Gastroesophageal sphincter (tissue), 4 donors: ENCODE measurements around the gene LMNTD2. TPM values are rescaled to one million over a fixed set of nuclear protein-coding genes. Genes with fewer than 3 reads are reported as not detected.
A peak's percentile ranks its signal among the peaks of the same experiment; 100 is the strongest.

Experiments
- ATAC-seq: fragments of 150-250 bp; one replicate; pipeline ENCODE4 v1.9.1; 2016; ENCODE audit warnings: mild to moderate bottlenecking, moderate library complexity
- H3K27ac ChIP-seq, 4 donors: fragments of 200-600 bp; sonication (generic) in 3 of 4; 1 replicate in 3 of 4; 2 replicates in 1 of 4; pipeline ENCODE4 v1.5.1; 2016 to 2019
- H3K27me3 ChIP-seq: fragments of 200-600 bp; sonication (generic); one replicate; pipeline ENCODE4 v1.5.1; 2019
- H3K36me3 ChIP-seq, 2 donors: fragments of 200-600 bp; sonication (generic); one replicate each; pipeline ENCODE4 v1.5.1; 2019; ENCODE audit warnings: control low read depth in 1 of 2
- H3K4me1 ChIP-seq, 3 donors: fragments of 200-600 bp; sonication (generic); 1 replicate in 2 of 3; 2 replicates in 1 of 3; pipeline ENCODE4 v1.5.1; 2016 to 2019; ENCODE audit warnings: control low read depth in 2 of 3
- H3K4me3 ChIP-seq, 2 donors: fragments of 200-600 bp; sonication (generic); one replicate each; pipeline ENCODE4 v1.5.1; 2019; ENCODE audit warnings: mild to moderate bottlenecking in 1 of 2, moderate library complexity in 1 of 2
- H3K9me3 ChIP-seq, 3 donors: fragments of 200-600 bp; sonication (generic); one replicate each; pipeline ENCODE4 v1.5.1; 2017 to 2019; ENCODE audit warnings: control low read depth in 2 of 3
- EP300 ChIP-seq: sonication (generic); formaldehyde crosslinking; IDR thresholded peaks from one replicate; pipeline ENCODE4 v1.6.1; 2017; ENCODE audit warnings: antibody characterized with exemption, mild to moderate bottlenecking
- POLR2A ChIP-seq, 2 donors: fragments of 450-650 bp; IDR thresholded peaks; one replicate each; pipeline ENCODE4 v1.6.1; 2017; ENCODE audit warnings: antibody characterized with exemption in 2 of 2, mild to moderate bottlenecking in 2 of 2, moderate library complexity in 1 of 2
- POLR2AphosphoS5 ChIP-seq: sonication (generic); formaldehyde crosslinking; IDR thresholded peaks from one replicate; pipeline ENCODE4 v1.6.1; 2017; ENCODE audit warnings: antibody characterized with exemption
- WGBS, 2 donors: methylation state at CpG; one replicate each; pipeline ENCODE4 v1.1.5; 2018; ENCODE audit warnings: low coverage in 1 of 2; 5-methylcytosine and 5-hydroxymethylcytosine counted together
- total RNA-seq, 4 donors: library from RNA; depleted of rRNA; stranded (reverse); fragments of >200 nt; gene quantifications; one replicate each; pipeline ENCODE4 v1.1.0, GENCODE V29; 2016
- TF ChIP-seq, protein P1 (sequence below), 4 experiments: fragments of 200-600 bp in 2 of 4; fragments of 450-650 bp in 2 of 4; sonication (generic) in 1 of 4; IDR thresholded peaks; one replicate each; pipeline ENCODE4 v1.5.1; 2017 to 2019; ENCODE audit warnings: antibody characterized with exemption in 4 of 4, mild to moderate bottlenecking in 2 of 4, moderate library complexity in 2 of 4

LMNTD2 gene
- total RNA-seq, 4 donors from 2014 or later = 0.81 to 2.1 (median 1.1) TPM

DNA sequence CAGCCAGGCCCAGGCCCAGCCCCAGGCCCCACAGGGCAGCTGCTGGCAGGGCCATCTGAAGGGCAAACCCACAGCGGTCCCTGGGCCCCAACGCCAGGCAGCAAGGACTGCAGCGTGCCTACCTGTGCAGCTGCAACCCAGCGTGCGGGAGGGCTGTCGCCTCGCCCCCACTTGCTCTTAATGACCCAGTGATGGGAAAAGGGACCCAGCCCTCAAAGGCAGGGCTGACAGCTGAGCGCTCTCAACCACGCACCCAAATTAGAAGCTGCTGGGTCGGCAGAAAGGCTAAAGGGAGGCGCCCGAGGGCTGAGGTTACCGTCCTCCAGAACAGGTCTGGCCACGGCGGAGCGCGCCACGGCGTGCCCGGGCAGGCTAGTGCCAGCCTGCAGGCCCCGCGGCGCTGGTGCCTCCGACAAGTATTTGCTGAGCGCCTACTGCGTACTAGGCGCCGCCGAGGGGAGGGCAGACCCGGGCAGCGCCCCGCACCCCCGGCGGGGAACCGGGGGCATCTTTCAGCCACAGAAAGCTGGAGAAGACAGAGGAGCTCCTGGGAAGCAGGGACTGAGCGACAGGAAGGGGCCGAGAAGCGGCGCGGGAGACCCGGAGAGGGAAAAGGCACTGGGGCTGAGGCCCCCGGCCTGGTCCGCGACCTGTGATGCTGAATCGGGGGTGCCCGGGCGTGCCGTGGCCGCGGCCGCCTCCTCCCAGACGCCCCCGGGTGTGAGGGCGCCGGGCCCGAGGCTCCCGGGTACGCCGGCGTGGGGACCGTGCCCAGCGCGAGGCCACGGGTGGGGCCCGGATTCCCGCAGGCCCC, 25.9 kb downstream of the LMNTD2 start:
- Histone ChIP-seq H3K27me3 (peaks cover 17% of the 10 kb centered on the region), H3K4me1 (peaks cover 0 to 51% (median 30%) of the 10 kb centered on the region in 3 donors), H3K9me3 (no peaks in the 10 kb centered on the region), H3K4me3 (peak overlapping the region; percentile 87 to 88), H3K27ac (peak overlapping the region in 3 of 4 donors; percentile 77 to 90 (median 89)), H3K36me3 (peaks cover 0 to 39% of the 10 kb centered on the region in 2 donors)
- peak; percentile 4 for ATAC-seq
- WGBS, 2 donors = 40% methylated on average over 5 of the region's 66 CpGs; no CpG with 5 or more reads in 1 of the 2 donors
- TF ChIP-seq POLR2AphosphoS5 = no peak
- TF ChIP-seq, protein P1, sequence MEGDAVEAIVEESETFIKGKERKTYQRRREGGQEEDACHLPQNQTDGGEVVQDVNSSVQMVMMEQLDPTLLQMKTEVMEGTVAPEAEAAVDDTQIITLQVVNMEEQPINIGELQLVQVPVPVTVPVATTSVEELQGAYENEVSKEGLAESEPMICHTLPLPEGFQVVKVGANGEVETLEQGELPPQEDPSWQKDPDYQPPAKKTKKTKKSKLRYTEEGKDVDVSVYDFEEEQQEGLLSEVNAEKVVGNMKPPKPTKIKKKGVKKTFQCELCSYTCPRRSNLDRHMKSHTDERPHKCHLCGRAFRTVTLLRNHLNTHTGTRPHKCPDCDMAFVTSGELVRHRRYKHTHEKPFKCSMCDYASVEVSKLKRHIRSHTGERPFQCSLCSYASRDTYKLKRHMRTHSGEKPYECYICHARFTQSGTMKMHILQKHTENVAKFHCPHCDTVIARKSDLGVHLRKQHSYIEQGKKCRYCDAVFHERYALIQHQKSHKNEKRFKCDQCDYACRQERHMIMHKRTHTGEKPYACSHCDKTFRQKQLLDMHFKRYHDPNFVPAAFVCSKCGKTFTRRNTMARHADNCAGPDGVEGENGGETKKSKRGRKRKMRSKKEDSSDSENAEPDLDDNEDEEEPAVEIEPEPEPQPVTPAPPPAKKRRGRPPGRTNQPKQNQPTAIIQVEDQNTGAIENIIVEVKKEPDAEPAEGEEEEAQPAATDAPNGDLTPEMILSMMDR (IDR thresholded peaks at IDR 0.05) = no peak
- TF ChIP-seq EP300 = no peak
- TF ChIP-seq POLR2A (IDR thresholded peaks at IDR 0.05) = no peak

- ATAC-seq = no peak
- TF ChIP-seq POLR2AphosphoS5 (no peak), EP300 (no peak), POLR2A (IDR thresholded peaks at IDR 0.05) (no peak)
- TF ChIP-seq, protein P1 (IDR thresholded peaks at IDR 0.05) = no peak
- WGBS, 2 donors = 100% methylated on average over 5 of the region's 37 CpGs; no CpG with 5 or more reads in 1 of the 2 donors
- Histone ChIP-seq H3K27ac (peak overlapping the region in 1 of 4 donors; percentile 77), H3K4me3 (peak overlapping the region in 1 of 2 donors; percentile 87), H3K36me3 (peaks cover 0 to 39% of the 10 kb centered on the region in 2 donors), H3K27me3 (peaks cover 17% of the 10 kb centered on the region), H3K4me1 (peaks cover 0 to 51% (median 30%) of the 10 kb centered on the region in 3 donors), H3K9me3 (no peaks in the 10 kb centered on the region)
Observed at GRCh38 chr11:533586-534395, 26.7 kb downstream of the LMNTD2 start.

- Histone ChIP-seq H3K27me3 (peaks cover 16% of the 10 kb centered on the region), H3K4me3 (no peak overlapping the region), H3K9me3 (no peaks in the 10 kb centered on the region), H3K4me1 (peaks cover 0 to 51% (median 30%) of the 10 kb centered on the region in 3 donors), H3K36me3 (peaks cover 0 to 39% of the 10 kb centered on the region in 2 donors), H3K27ac (no peak overlapping the region)
- TF ChIP-seq EP300 (no peak), POLR2A (IDR thresholded peaks at IDR 0.05) (no peak), POLR2AphosphoS5 (no peak)
- TF ChIP-seq, protein P1 (IDR thresholded peaks at IDR 0.05) = no peak
- no CpG with 5 or more reads among the region's 33 CpGs for WGBS, 2 donors
- no peak for ATAC-seq
Observed at GRCh38 chr11:532986-533585, 27.5 kb downstream of the LMNTD2 start.

DNA sequence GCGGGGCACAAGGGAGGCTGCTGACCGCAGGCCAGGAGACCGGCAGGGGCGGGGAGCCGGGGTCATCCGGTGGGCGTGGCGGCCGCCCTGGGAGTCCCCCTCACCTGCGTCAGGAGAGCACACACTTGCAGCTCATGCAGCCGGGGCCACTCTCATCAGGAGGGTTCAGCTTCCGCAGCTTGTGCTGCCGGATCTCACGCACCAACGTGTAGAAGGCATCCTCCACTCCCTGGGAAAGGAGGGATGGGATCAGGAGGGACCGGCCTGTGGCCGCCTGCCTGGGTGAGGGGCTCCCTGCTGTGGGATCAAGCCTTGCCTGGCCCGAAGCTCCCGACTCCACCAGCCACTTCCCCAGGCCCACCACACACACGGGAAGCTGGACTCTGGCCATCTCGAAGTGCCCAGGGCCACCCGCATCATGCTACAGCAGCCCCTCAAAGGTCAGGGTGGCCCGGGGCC, 28.0 kb downstream of the LMNTD2 start:
- H3K27me3 ChIP-seq = peaks cover 10% of the 10 kb centered on the region
- H3K36me3 ChIP-seq = peaks cover 0 to 39% of the 10 kb centered on the region in 2 donors
- peaks cover 0 to 45% (median 28%) of the 10 kb centered on the region in 3 donors for H3K4me1 ChIP-seq
- H3K27ac ChIP-seq = no peak overlapping the region
- ATAC-seq = no peak
- H3K4me3 ChIP-seq = no peak overlapping the region
- no peak for TF ChIP-seq EP300
- no peak for TF ChIP-seq POLR2A (IDR thresholded peaks at IDR 0.05)
- no peak for TF ChIP-seq POLR2AphosphoS5
- TF ChIP-seq, protein P1 (IDR thresholded peaks at IDR 0.05) = no peak
- WGBS, 2 donors = 70 to 71% methylated on average over 2 to 4 of the region's 23 CpGs
- H3K9me3 ChIP-seq = no peaks in the 10 kb centered on the region
